Dendritic cell treated with granulocyte-macrophage colony-stimulating factor and Interleukin-4, amounts not matched to agents 40 ng/mL and 50 ng/mL, for 4 days (primary cell): Measurements from ENCODE around the gene INO80E.
"Not testable (repeated sequence)": the region's sequence is repeated elsewhere in the genome, so short reads cannot be mapped to it uniquely, and the experiment has no call there.

Experiments
- H3K27ac Mint-ChIP-seq: one replicate; pipeline ENCODE4 v1.8.0; 2022; ENCODE audit warnings: mild to moderate bottlenecking, mixed read lengths
- H3K27me3 Mint-ChIP-seq: one replicate; pipeline ENCODE4 v1.8.0; 2022; ENCODE audit warnings: mild to moderate bottlenecking, mixed read lengths
- H3K36me3 Mint-ChIP-seq: one replicate; pipeline ENCODE4 v1.8.0; 2022; ENCODE audit warnings: low read depth, mixed read lengths
- H3K4me1 Mint-ChIP-seq: one replicate; pipeline ENCODE4 v1.8.0; 2022; ENCODE audit warnings: low read depth, mixed read lengths
- H3K4me3 Mint-ChIP-seq: one replicate; pipeline ENCODE4 v1.8.0; 2022; ENCODE audit warnings: mild to moderate bottlenecking, moderate library complexity, mixed read lengths
- H3K9me3 Mint-ChIP-seq: one replicate; pipeline ENCODE4 v1.8.0; 2022; ENCODE audit warnings: mixed read lengths
- intact Hi-C: fragments of 100-400 bp; cut with micrococcal nuclease; formaldehyde crosslinking; loops from one replicate; pipeline ENCODE4 v1.15.0; 2022

Gene INO80E, protein sequence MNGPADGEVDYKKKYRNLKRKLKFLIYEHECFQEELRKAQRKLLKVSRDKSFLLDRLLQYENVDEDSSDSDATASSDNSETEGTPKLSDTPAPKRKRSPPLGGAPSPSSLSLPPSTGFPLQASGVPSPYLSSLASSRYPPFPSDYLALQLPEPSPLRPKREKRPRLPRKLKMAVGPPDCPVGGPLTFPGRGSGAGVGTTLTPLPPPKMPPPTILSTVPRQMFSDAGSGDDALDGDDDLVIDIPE

DNA sequence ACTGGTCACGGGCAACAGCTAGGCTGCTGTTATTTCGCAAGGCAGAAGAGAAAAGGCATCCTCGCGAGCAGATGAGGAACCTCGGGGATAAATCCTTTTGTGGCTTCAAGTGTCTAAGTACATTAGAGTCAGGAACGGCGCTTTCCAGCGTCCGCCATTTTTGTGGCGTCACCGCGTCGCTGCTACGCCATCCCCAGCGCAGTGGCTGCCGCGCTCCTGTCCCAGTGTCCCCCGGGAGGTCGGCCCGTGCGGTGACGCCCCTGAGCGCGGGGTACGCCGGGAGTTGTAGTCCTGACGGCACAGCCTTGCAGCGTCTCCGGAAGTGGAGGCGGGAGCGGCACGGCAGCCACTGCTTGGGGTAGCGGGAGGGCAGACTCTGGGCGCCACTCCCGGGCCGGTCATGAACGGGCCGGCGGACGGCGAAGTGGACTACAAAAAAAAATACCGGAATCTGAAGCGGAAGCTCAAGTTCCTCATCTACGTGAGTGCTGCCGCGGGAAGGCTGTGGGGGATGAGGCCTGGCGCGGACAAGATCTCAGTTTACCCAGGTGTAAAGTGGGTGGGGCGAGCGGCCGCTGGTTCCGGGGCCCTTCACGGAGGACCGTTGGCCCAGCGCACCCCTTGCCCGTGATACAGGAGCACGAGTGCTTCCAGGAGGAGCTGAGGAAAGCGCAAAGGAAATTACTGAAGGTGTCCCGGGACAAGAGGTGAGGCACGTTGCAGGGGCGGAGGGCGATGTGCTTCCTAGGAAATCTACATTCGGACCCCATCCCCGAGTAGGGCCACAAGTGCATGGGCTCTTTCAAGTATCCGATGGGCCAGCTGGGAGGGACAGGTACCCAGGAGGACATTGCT, at the start of gene INO80E:
Gene INO80E (plus strand): TSS at position 331 of the 855 bp plus-strand sequence. CDS start 70 bp downstream, at position 401.
- Mint-ChIP-seq H3K4me3 (peak within 1 kb of the TSS; percentile 100), H3K27me3 (no peaks in the 10 kb centered on the region), H3K36me3 (peaks cover 80% of the 10 kb centered on the region), H3K4me1 (peaks cover 33% of the 10 kb centered on the region), H3K27ac (peak within 1 kb of the TSS; percentile 98), H3K9me3 (no peaks in the 10 kb centered on the region)
- intact Hi-C loops = loop anchor here (1.0 to 5.0 kb wide), 2 partner anchors 23 to 189 kb away; partner anchors contain the start of genes MAZ and TAOK2

DNA sequence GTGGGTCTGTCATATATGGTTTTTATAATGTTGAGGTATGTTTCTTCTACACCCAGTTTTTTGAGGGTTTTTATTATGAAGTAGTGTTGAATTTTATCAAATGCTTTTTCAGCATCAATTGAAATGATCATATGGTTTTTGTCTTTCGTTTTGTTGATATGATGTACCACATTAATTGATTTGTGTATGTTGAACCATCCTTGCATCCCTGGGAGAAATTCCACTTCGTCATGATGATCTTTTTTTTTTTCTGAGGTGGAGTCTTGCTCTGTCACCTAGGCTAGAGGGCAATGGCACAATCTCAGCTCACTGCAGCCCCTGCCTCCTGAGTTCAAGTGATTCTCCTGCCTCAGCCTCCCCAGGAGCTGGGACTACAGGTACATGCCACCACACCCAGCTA, 48.1 kb upstream of the INO80E start:
- intact Hi-C loops = no loop called here
- Mint-ChIP-seq H3K4me3 (no peak overlapping the region), H3K27ac (no peak overlapping the region), H3K36me3 (no peaks in the 10 kb centered on the region), H3K9me3 (no peaks in the 10 kb centered on the region), H3K4me1 (no peaks in the 10 kb centered on the region), H3K27me3 (peaks cover 5% of the 10 kb centered on the region)

DNA sequence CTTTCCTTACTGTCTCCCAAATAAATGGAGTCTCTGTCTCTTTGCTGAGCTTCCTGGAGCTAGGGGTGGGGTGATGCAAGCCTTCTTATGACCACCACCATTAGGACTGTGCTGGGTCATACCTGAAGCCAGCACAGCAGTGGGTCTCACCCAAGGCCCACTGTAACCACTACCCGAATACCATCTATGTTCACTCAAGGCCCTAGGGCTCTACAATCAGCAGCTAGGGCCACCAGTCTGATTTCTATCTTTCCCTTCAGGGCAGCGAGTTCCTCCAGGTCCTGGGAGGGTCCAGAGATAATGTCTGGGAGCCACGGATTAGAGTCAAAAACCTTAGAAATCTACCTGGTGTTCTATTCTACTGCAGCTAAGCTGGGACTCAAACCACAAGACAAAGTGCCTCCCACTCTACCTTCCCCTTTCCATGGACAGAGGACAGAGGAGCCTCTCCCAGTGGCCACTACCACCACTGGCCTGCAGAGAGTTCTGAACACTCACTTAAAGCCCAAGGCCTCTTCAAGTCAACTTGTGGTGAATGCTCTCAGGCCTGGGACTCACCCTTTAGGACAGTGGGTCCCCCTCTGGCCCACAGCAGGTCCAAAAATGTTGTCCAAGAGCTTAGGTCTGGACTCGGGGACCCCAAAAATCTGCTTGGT, 45.1 kb upstream of the INO80E start:
- no peaks in the 10 kb centered on the region for H3K4me1 Mint-ChIP-seq
- no peak overlapping the region for H3K4me3 Mint-ChIP-seq
- no peak overlapping the region for H3K27ac Mint-ChIP-seq
- H3K36me3 Mint-ChIP-seq = no peaks in the 10 kb centered on the region
- intact Hi-C loops = no loop called here
- H3K27me3 Mint-ChIP-seq = no peaks in the 10 kb centered on the region
- no peaks in the 10 kb centered on the region for H3K9me3 Mint-ChIP-seq

DNA sequence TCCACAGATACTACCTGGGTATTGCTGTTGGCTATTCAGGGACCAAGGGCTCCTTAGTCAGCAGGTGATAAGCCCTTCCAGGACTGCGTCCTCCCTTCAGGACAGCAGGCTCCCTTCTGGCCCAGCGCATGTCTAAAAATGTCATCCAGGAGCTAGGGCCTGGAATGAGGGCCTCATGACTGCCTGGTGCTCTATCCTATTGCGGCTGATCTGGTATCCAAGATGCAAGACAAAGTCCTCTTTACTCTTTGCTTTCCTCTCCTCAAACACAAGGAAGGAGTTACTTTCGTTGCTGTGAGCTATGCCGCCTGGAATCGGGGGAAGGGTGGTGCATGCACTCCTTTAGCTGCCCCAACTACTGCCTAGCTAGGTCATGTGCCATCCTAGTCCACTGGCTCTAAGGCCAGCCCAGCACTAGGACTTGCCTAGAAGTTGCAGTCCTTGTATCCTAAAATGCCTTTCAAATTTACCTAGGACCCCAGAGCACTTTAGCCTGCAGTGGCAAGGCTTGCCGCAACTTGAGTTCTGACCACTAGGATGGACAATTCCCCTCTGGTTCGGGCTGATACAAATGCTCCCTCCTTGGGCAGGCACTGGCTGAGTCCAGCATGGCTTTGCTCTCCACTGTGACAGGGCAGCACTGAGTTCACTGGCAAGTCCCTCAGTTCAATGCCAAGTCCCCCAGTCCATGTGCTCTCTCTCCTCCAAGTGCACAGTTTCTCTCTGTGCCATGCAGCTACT, 44.2 kb upstream of the INO80E start:
- no peak overlapping the region for H3K4me3 Mint-ChIP-seq
- H3K4me1 Mint-ChIP-seq = no peaks in the 10 kb centered on the region
- no peak overlapping the region for H3K27ac Mint-ChIP-seq
- no peaks in the 10 kb centered on the region for H3K36me3 Mint-ChIP-seq
- intact Hi-C loops = no loop called here
- H3K27me3 Mint-ChIP-seq = no peaks in the 10 kb centered on the region
- H3K9me3 Mint-ChIP-seq = no peaks in the 10 kb centered on the region

DNA sequence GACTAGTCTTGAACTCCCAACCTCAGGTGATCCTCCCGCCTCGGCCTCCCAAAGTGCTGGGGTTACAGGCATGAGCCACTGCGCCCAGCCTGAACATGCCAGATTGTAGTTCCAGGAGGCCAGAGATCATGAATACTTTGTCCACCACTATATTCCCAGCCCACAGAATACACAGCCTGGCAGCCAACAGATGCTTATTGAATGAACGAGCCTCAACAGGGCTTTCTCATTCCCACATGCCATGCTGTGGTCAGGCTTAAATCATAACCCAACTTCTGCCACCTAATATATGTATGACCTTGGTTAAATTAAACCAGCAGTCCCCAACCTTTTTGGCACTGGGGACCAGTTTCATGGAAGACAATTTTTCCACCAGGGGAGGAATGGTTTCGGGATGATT, 37.3 kb upstream of the INO80E start:
- Mint-ChIP-seq H3K27ac (no peak overlapping the region), H3K4me1 (peaks cover 17% of the 10 kb centered on the region), H3K36me3 (peaks cover 14% of the 10 kb centered on the region), H3K4me3 (no peak overlapping the region), H3K9me3 (no peaks in the 10 kb centered on the region), H3K27me3 (no peaks in the 10 kb centered on the region)
- intact Hi-C loops = no loop called here

DNA sequence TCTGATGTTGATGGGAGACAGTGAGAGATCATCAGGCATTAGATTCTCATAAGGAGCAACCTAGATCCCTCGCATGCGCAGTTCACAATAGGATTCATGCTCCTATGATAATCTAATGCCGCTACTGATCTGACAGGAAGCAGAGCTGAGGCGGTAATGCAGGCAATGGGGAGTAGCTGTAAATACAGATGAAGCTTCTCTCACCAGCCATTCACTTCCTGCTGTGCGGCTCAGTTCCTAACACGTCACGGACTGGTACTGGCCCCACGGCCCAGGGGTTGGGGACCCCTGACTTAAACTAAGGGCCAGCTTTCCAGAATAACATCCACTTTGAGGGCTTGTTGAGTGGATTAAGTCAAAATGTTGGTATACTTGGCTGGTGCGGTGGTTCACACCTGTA, 36.7 kb upstream of the INO80E start:
- intact Hi-C loops = no loop called here
- H3K4me3 Mint-ChIP-seq = no peak overlapping the region
- H3K27me3 Mint-ChIP-seq = no peaks in the 10 kb centered on the region
- H3K9me3 Mint-ChIP-seq = no peaks in the 10 kb centered on the region
- H3K27ac Mint-ChIP-seq = no peak overlapping the region
- H3K36me3 Mint-ChIP-seq = peaks cover 19% of the 10 kb centered on the region
- H3K4me1 Mint-ChIP-seq = peaks cover 17% of the 10 kb centered on the region

DNA sequence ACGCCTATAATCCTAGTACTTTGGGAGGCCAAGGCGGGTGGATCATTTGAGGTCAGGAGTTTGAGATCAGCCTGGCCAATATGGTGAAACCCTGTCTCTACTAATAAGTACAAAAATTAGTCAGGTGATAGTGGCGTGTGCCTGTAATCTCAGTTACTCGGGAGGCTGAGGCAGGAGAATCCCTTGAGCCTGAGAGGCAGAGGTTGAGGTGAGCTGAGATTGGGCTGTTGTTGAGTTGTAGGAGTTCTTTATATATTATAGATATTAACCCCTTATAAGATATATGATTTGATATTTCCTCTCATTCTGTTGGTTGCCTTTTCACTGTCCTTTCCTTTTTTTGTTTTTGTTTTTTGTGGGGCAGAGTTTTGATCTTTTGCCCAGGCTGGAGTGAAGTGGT, 36.2 kb upstream of the INO80E start:
- Mint-ChIP-seq H3K4me1 (peaks cover 17% of the 10 kb centered on the region), H3K36me3 (peaks cover 25% of the 10 kb centered on the region)
- not testable (repeated sequence) for H3K27me3 Mint-ChIP-seq, H3K27ac Mint-ChIP-seq, H3K9me3 Mint-ChIP-seq, H3K4me3 Mint-ChIP-seq
- intact Hi-C loops = loop anchor here (5.0 kb wide), 1 partner anchor 58 kb away; the partner anchor contains the start of gene ASPHD1

DNA sequence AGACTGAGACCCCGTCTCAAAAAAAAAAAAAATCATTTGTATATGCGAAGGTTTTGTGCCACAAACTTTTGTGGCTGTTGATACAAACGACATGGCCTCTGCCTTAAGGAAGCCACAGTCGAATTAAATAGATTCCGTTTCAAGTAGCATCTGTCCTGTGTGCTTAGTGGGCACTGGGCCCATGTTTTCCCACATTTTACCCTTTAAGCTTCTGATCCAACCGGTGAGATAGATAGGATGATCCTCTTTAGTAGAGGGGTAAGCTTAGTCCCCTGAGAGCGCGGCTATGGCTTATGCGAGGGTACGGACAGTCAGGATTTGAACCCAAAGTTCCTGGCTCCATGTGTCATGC, 34.9 kb upstream of the INO80E start:
- no peaks in the 10 kb centered on the region for H3K9me3 Mint-ChIP-seq
- H3K27me3 Mint-ChIP-seq = no peaks in the 10 kb centered on the region
- peaks cover 17% of the 10 kb centered on the region for H3K4me1 Mint-ChIP-seq
- H3K27ac Mint-ChIP-seq = peak overlapping the region; percentile 96
- peak overlapping the region; percentile 76 for H3K4me3 Mint-ChIP-seq
- intact Hi-C loops = loop anchor here (1.0 to 5.0 kb wide), 2 partner anchors 59 to 98 kb away; partner anchors contain the start of genes ASPHD1 and CDIPT
- peaks cover 36% of the 10 kb centered on the region for H3K36me3 Mint-ChIP-seq

DNA sequence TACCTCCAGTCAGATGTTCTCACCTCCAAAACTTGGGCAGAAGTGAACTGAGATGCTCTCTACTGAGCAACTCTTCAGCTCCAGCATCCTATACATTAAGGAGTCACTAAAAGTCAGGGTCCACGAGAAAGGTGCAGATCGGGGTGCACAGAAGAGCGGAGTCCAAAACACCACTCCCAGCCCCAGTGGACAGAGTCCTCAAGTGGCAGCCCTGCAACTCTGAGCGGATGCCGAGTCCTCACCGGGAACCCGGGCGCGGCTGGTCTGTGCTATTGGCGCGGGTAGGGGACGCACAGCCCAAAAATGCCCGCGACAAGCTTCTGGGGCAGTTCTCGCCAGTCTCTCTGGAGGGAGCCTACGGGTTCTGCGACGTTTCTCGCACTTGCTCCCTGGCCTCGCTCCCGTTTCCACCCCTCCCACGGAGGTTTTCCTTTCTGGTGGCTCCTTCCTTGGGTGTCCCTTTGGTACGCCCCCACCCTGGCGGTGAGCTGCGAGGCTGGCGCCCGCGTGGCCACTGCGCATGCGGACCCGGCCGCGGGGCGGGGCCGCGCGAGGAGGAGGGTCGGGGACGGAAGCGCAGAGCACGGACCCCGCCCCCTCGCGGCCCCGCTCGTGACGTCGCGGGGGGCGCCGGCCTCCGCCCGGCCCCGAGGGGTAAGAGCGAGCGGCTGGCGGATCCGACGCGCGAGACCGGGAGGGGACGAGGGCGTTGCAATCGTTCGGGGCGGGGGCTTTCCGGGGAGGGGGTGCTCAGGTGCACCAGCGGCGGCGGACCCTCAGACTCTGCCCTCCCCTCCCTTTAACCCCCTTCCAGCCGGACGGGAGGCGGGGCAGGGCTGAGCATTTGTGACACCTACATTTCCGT, 34.3 kb upstream of the INO80E start, which contains the start of gene TMEM219:
Gene TMEM219 (plus strand): TSS at position 601 of the 865 bp plus-strand sequence. CDS start 1,065 bp downstream, outside the sequence.
- Mint-ChIP-seq H3K4me1 (peaks cover 17% of the 10 kb centered on the region), H3K27me3 (no peaks in the 10 kb centered on the region), H3K36me3 (peaks cover 41% of the 10 kb centered on the region), H3K4me3 (peak within 1 kb of the TSS; percentile 76), H3K9me3 (no peaks in the 10 kb centered on the region), H3K27ac (peak within 1 kb of the TSS; percentile 96)
- intact Hi-C loops = loop anchor here (1.0 to 5.0 kb wide), 2 partner anchors 59 to 98 kb away; partner anchors contain the start of genes ASPHD1 and CDIPT

DNA sequence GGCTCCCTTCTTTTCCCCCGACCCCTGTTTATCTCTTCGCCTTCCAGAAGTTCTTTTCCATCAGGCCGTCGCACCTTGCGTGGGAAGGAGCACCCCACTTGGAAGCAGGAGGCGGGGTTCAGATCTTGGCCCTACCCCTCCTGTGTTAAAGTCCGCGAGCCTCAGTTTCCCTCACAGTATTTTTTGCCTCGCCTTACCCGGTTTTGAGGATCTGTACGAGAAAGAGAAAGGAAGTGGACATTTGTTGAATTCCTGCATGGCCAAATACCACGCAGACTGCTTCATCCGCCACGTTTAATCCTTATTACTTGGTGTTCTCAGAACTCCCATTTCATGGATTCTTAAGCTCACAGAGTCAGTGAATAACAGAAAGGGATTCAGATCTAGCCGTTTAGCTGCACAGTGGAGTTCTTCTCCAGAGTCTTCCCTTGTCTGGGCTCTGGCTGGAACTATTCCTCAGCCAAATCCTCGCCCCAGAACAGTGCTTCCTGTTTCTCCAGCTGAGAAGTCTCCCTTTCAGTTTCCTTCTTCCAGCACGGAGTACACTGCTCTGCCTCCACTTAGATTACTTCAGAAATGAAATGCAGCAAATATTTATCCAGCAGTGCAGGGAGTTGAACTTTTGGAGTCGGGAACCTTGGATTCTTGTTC, 33.6 kb upstream of the INO80E start:
- H3K36me3 Mint-ChIP-seq = peaks cover 45% of the 10 kb centered on the region
- H3K27ac Mint-ChIP-seq = peak overlapping the region; percentile 96
- intact Hi-C loops = loop anchor here (5.0 kb wide), 1 partner anchor 60 kb away; the partner anchor contains the start of gene ASPHD1
- peaks cover 17% of the 10 kb centered on the region for H3K4me1 Mint-ChIP-seq
- peak overlapping the region; percentile 76 for H3K4me3 Mint-ChIP-seq
- no peaks in the 10 kb centered on the region for H3K9me3 Mint-ChIP-seq
- no peaks in the 10 kb centered on the region for H3K27me3 Mint-ChIP-seq

DNA sequence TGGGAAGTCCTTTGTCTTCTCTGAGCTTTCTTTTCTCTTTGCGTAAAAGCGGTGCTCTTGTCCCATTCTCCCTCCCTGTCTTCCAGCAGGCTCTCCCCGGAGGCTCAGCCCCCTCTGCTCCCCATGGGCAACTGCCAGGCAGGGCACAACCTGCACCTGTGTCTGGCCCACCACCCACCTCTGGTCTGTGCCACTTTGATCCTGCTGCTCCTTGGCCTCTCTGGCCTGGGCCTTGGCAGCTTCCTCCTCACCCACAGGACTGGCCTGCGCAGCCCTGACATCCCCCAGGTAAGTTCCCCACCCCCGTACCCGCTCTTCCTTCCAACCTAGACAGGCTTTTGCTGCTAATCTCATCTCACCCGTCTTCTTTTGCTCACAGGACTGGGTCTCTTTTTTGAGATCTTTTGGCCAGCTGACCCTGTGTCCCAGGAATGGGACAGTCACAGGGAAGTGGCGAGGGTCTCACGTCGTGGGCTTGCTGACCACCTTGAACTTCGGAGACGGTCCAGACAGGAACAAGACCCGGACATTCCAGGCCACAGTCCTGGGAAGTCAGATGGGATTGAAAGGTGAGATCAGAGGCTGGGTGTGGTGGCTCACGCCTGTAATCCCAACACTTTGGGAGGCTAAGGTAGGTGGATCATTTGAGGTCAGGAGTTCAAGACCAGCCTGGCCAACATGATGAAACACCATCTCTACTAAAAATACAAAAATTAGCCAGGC, 32.9 kb upstream of the INO80E start:
- peak overlapping the region; percentile 96 for H3K27ac Mint-ChIP-seq
- H3K4me3 Mint-ChIP-seq = peak overlapping the region; percentile 76
- intact Hi-C loops = loop anchor here (5.0 kb wide), 1 partner anchor 61 kb away; the partner anchor contains the start of gene ASPHD1
- H3K4me1 Mint-ChIP-seq = peaks cover 17% of the 10 kb centered on the region
- no peaks in the 10 kb centered on the region for H3K27me3 Mint-ChIP-seq
- H3K36me3 Mint-ChIP-seq = peaks cover 52% of the 10 kb centered on the region
- no peaks in the 10 kb centered on the region for H3K9me3 Mint-ChIP-seq

DNA sequence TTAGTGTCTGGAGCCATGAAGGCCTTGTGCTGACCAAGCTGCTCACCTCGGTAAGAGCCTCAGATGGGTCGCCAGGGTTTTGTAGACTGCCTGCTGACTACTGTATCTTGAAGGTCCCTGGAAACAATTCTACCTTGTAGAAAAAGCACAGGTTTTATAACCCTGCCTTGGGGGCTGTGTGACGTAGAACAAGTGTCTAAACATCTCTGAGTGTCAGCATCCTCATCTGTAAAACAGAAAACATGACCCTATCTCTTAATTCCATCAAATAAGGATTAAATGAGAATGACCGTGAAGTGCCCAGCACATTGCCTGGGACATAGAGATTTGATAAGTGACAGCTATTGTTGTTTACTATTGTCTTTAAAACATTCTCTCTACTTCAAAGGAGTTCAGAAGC, 27.8 kb upstream of the INO80E start:
- no peak overlapping the region for H3K27ac Mint-ChIP-seq
- intact Hi-C loops = no loop called here
- no peaks in the 10 kb centered on the region for H3K27me3 Mint-ChIP-seq
- peaks cover 20% of the 10 kb centered on the region for H3K4me1 Mint-ChIP-seq
- H3K9me3 Mint-ChIP-seq = no peaks in the 10 kb centered on the region
- peaks cover 93% of the 10 kb centered on the region for H3K36me3 Mint-ChIP-seq
- no peak overlapping the region for H3K4me3 Mint-ChIP-seq
